Panc1 (cell line): ENCODE data around the gene ARHGAP25. TPM values are rescaled to one million over a fixed set of nuclear protein-coding genes. Genes with fewer than 3 reads are reported as not detected.

Experiments
- ATAC-seq: fragments of 200-7000 bp; cut with Tn5 transposase; 2 replicates; pipeline ENCODE4 v1.9.1; 2020; ENCODE audit warnings: mild to moderate bottlenecking, moderate library complexity
- BruUV-seq: library from RNA; stranded (reverse); fragments of 400-500 nt; replicated peaks from 2 replicates; lab custom pipeline; 2021; lab: Mats Ljungman, UMichigan
- CTCF ChIA-PET: fragments of 300-600 bp; sonication (Branson Sonifier 250); formaldehyde crosslinking; loops from one replicate; lab custom pipeline; 2022; ENCODE audit warnings: antibody characterized with exemption; lab: Charles Lee
- POLR2A ChIA-PET: fragments of 300-600 bp; sonication (Branson Sonifier 250); formaldehyde crosslinking; loops from one replicate; lab custom pipeline; 2022; ENCODE audit warnings: antibody characterized with exemption; lab: Charles Lee
- DNase-seq: peaks from one replicate; pipeline ENCODE4 v3.0.0-alpha.2; 2010; ENCODE audit warnings: low read depth, low spot score
- H3K27ac ChIP-seq: 2 replicates; pipeline ENCODE4 v1.5.1; 2011; ENCODE audit warnings: mild to moderate bottlenecking, low read length, inconsistent platforms
- H3K27me3 ChIP-seq: fragments of 200-500 bp; sonication (Bioruptor generic); 2 replicates; pipeline ENCODE4 v1.6.0; 2014; ENCODE audit warnings: low read length, inconsistent platforms; ENCODE audit not compliant: control insufficient read depth, insufficient read depth
- H3K36me3 ChIP-seq: fragments of 200-500 bp; sonication (Bioruptor generic); 2 replicates; pipeline ENCODE4 v1.5.1; 2014; ENCODE audit warnings: inconsistent platforms, mild to moderate bottlenecking, low read length, moderate library complexity; ENCODE audit not compliant: control insufficient read depth, insufficient read depth
- H3K4me1 ChIP-seq: 2 replicates; pipeline ENCODE4 v1.5.1; 2011; ENCODE audit warnings: inconsistent platforms, mild to moderate bottlenecking, low read length, moderate library complexity; ENCODE audit not compliant: control insufficient read depth, insufficient read depth
- H3K4me3 ChIP-seq, 2 experiments: 2 replicates each; pipeline ENCODE4 v1.5.1; 2011 to 2012; ENCODE audit warnings: low read depth in 2 of 2, low read length in 2 of 2, mild to moderate bottlenecking in 2 of 2, inconsistent platforms in 1 of 2, moderate library complexity in 1 of 2
- H3K9me3 ChIP-seq: fragments of 200-500 bp; sonication (Bioruptor generic); 2 replicates; pipeline ENCODE4 v1.5.1; 2014; ENCODE audit warnings: low read depth, mild to moderate bottlenecking, inconsistent platforms, low read length, moderate library complexity; ENCODE audit not compliant: control insufficient read depth, insufficient read depth
- POLR2AphosphoS5 ChIP-seq: IDR thresholded peaks from 2 replicates; pipeline ENCODE4 v1.6.1; 2012; ENCODE audit warnings: mild to moderate bottlenecking, low read depth, low read length, moderate library complexity
- SIN3A ChIP-seq: IDR thresholded peaks from 2 replicates; pipeline ENCODE4 v1.6.1; 2012; ENCODE audit warnings: low read depth, mild to moderate bottlenecking, low read length, moderate library complexity, borderline replicate concordance; ENCODE audit not compliant: insufficient read depth
- TCF7L2 ChIP-seq: IDR thresholded peaks from 2 replicates; pipeline ENCODE4 v1.6.1; 2011; ENCODE audit warnings: mild to moderate bottlenecking, low read depth, low read length, inconsistent platforms
- in situ Hi-C: cut with HindIII; loops from 2 replicates; pipeline ENCODE4 v1.10.0; 2016; ENCODE audit warnings: low sequenced_read_pairs, low pct_unique_long_range_greater_than_20kb
- intact Hi-C: fragments of 100-400 bp; cut with micrococcal nuclease; formaldehyde crosslinking; loops from one replicate; pipeline ENCODE4 v1.10.0; 2022; ENCODE audit not compliant: unreplicated experiment
- total RNA-seq: library from RNA; stranded (reverse); gene quantifications from one replicate; pipeline ENCODE4 v1.2.1, GENCODE V29; 2021; ENCODE audit not compliant: unreplicated experiment
- TF ChIP-seq, protein P1 (sequence below), 2 experiments: IDR thresholded peaks; 2 replicates each; pipeline ENCODE4 v1.6.1; 2011 to 2012; ENCODE audit warnings: low read depth in 2 of 2, control low read depth in 1 of 2, low read length in 1 of 2, mild to moderate bottlenecking in 1 of 2, moderate library complexity in 1 of 2; ENCODE audit not compliant: insufficient read depth in 1 of 2
- TF ChIP-seq, protein P2 (sequence below): fragments of 450-650 bp; IDR thresholded peaks from 2 replicates; pipeline ENCODE4 v1.5.1; 2017; ENCODE audit warnings: mild to moderate bottlenecking

The ARHGAP25 gene
- total RNA-seq, 1 experiment from 2014 or later, result 0.49 TPM

DNA sequence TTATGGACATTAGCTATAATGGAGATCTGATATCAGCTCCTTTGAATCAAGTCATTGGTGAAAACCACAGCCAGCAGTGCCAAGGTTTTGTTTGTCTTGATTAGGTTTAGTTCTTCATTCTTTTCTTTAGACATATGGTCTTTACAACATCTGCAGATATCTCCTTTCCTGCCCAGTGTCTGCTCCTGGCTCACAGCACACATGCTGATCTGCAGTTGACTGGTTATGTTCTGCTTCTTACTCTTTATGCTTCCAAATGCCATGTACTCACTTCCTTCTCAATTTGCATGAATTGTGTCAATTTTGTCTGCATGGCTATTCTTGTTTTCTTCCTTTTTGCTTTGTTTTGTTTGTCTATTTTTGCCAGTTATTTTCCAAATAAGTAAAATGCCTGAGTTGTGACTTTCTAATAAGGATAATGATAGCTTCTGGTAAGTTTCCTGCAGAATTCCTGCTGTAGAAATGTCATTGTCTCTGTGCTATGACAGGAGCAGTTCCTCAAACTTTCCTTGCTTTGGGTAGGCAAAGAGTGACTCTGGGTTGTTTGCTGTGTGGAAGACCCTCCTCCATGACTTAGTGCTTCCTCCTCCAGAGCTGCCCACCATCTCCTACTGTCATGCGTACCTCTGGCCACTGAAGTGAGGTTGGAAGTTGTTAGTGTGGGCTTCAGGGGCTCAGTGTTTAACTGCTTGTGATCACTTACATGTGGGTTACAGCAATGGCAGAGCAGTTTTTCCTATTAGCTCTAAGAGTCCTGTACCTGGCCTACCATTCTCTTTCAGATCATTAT is 8.2 kb downstream of the ARHGAP25 start:
- CTCF ChIA-PET, result no interaction called here
- no TSS peak for BruUV-seq
- Histone ChIP-seq H3K9me3 (no peaks in the 10 kb centered on the region), H3K27me3 (no peaks in the 10 kb centered on the region), H3K4me1 (no peaks in the 10 kb centered on the region), H3K36me3 (no peaks in the 10 kb centered on the region), H3K27ac (no peak overlapping the region), H3K4me3 (no peak overlapping the region)
- intact Hi-C loops, result no loop called here
- in situ Hi-C loops, result no loop called here
- ATAC-seq, result no peak
- no peak for DNase-seq
- TF ChIP-seq, protein P1, sequence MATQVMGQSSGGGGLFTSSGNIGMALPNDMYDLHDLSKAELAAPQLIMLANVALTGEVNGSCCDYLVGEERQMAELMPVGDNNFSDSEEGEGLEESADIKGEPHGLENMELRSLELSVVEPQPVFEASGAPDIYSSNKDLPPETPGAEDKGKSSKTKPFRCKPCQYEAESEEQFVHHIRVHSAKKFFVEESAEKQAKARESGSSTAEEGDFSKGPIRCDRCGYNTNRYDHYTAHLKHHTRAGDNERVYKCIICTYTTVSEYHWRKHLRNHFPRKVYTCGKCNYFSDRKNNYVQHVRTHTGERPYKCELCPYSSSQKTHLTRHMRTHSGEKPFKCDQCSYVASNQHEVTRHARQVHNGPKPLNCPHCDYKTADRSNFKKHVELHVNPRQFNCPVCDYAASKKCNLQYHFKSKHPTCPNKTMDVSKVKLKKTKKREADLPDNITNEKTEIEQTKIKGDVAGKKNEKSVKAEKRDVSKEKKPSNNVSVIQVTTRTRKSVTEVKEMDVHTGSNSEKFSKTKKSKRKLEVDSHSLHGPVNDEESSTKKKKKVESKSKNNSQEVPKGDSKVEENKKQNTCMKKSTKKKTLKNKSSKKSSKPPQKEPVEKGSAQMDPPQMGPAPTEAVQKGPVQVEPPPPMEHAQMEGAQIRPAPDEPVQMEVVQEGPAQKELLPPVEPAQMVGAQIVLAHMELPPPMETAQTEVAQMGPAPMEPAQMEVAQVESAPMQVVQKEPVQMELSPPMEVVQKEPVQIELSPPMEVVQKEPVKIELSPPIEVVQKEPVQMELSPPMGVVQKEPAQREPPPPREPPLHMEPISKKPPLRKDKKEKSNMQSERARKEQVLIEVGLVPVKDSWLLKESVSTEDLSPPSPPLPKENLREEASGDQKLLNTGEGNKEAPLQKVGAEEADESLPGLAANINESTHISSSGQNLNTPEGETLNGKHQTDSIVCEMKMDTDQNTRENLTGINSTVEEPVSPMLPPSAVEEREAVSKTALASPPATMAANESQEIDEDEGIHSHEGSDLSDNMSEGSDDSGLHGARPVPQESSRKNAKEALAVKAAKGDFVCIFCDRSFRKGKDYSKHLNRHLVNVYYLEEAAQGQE (IDR thresholded peaks at IDR 0.05; ENCODE audit: insufficient read depth in 1 of 2, low read depth in 2 of 2, low read length in 1 of 2), result no peak
- TF ChIP-seq, protein P2, sequence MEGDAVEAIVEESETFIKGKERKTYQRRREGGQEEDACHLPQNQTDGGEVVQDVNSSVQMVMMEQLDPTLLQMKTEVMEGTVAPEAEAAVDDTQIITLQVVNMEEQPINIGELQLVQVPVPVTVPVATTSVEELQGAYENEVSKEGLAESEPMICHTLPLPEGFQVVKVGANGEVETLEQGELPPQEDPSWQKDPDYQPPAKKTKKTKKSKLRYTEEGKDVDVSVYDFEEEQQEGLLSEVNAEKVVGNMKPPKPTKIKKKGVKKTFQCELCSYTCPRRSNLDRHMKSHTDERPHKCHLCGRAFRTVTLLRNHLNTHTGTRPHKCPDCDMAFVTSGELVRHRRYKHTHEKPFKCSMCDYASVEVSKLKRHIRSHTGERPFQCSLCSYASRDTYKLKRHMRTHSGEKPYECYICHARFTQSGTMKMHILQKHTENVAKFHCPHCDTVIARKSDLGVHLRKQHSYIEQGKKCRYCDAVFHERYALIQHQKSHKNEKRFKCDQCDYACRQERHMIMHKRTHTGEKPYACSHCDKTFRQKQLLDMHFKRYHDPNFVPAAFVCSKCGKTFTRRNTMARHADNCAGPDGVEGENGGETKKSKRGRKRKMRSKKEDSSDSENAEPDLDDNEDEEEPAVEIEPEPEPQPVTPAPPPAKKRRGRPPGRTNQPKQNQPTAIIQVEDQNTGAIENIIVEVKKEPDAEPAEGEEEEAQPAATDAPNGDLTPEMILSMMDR, result no peak
- TF ChIP-seq POLR2AphosphoS5 (no peak), SIN3A (no peak), TCF7L2 (no peak)
- POLR2A ChIA-PET, result no interaction called here

DNA sequence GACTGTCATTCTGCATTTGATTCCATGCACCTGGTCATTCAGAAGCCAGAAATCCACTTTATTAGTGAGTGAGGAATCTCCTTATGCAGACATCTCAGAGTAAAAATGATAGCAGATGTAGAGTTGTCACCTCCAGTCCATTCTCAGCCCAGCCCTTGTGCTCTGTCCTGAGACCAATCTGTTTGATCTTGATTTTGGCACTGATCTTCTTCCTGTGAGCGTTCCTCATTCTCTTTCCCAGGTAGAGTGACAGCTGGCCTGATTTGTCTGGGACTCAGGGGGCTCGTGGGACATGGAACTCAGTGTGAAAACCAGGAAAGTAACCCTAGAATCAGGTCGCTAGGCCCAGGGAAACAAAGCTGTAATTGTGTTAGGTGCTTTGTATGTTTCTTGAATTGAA is 8.9 kb downstream of the ARHGAP25 start:
- Histone ChIP-seq H3K27ac (no peak overlapping the region), H3K36me3 (no peaks in the 10 kb centered on the region), H3K4me1 (no peaks in the 10 kb centered on the region), H3K4me3 (no peak overlapping the region), H3K9me3 (no peaks in the 10 kb centered on the region), H3K27me3 (no peaks in the 10 kb centered on the region)
- TF ChIP-seq TCF7L2 (no peak), POLR2AphosphoS5 (no peak), SIN3A (no peak)
- TF ChIP-seq, protein P1 (IDR thresholded peaks at IDR 0.05; ENCODE audit: insufficient read depth in 1 of 2, low read depth in 2 of 2, low read length in 1 of 2), result no peak
- TF ChIP-seq, protein P2, result no peak
- in situ Hi-C loops, result no loop called here
- CTCF ChIA-PET, result no interaction called here
- intact Hi-C loops, result no loop called here
- POLR2A ChIA-PET, result no interaction called here
- BruUV-seq, result no TSS peak
- DNase-seq (no peak), ATAC-seq (no peak)
